Heart left ventricle (tissue), 13 donors: Measurements from ENCODE around the gene STARD3NL.

Experiments
- POLR2A ChIP-seq, 2 donors: fragments of 450-650 bp; IDR thresholded peaks; one replicate each; pipeline ENCODE4 v1.6.1; 2017; ENCODE audit warnings: antibody characterized with exemption in 2 of 2, mild to moderate bottlenecking in 2 of 2, moderate library complexity in 2 of 2
- TF ChIP-seq, protein P1 (sequence below), 12 donors: fragments of 200-600 bp; sonication (generic) in 4 of 12; IDR thresholded peaks; one replicate each; pipeline versions ENCODE4 v1.5.0 to v1.8.0; 2018 to 2022; ENCODE audit warnings: antibody characterized with exemption in 12 of 12, mild to moderate bottlenecking in 5 of 12
- donor health status: ischemic (EF 13 %, LVEDD 7.1; RV severe dilation, severe dysfunction).
- donor health status: DM: no; HTN: yes; CAD: no.
- donor health status: DM: no; HTN: no; CAD: no.
- donor health status: ischemic (EF 25% LVEDD 6.9; RV normal size, moderate dysfunction).
- donor health status: ischemic (EF 25% LVEDD 5.7; RV mildly dilated, moderate dysfunction).
- donor health status: ischemic (EF 35%, LVEDD 5.7; RV mildly dilated, moderate dysfunction).
- donor health status: nonischemic (EF 11% LVEDD 7.7; RV severe dilation, severe dysfunction).
- donor health status: DM: yes; HTN: yes; CAD: no.
- donor health status: PGD.
- donor health status: ischemic (EF 29% LVEDD 5.4; RV normal size, mild dysfunction).
- donor health status: nonischemic (EF 23%, LVEDD 6.1; RV moderate dilation, normal function).

DNA sequence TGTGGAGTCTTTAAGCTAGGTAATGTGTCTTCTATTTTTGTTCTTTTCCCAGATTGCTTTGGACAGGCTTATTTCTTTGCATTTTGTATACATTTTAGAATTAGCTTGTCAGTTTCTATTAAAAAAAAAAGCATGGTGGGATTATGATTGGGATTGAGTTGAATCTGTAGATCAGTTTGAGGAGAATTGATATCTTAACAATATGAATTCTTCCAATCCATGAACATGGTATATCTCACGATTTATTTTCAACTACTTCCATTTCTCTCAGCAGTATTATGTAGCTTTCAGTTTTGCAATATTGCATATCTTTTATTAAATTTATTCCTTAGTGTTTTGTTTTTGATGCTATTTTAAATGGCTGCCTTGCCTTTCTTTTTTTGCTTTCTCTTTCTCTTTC lies 13.7 kb downstream of the STARD3NL start:
- TF ChIP-seq POLR2A (IDR thresholded peaks at IDR 0.05), result no peak
- TF ChIP-seq, protein P1, sequence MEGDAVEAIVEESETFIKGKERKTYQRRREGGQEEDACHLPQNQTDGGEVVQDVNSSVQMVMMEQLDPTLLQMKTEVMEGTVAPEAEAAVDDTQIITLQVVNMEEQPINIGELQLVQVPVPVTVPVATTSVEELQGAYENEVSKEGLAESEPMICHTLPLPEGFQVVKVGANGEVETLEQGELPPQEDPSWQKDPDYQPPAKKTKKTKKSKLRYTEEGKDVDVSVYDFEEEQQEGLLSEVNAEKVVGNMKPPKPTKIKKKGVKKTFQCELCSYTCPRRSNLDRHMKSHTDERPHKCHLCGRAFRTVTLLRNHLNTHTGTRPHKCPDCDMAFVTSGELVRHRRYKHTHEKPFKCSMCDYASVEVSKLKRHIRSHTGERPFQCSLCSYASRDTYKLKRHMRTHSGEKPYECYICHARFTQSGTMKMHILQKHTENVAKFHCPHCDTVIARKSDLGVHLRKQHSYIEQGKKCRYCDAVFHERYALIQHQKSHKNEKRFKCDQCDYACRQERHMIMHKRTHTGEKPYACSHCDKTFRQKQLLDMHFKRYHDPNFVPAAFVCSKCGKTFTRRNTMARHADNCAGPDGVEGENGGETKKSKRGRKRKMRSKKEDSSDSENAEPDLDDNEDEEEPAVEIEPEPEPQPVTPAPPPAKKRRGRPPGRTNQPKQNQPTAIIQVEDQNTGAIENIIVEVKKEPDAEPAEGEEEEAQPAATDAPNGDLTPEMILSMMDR (IDR thresholded peaks at IDR 0.05), result no peak
